Mucosa of stomach (tissue), 1 donor: Measurements from ENCODE around the gene CMC1.

Experiments
- H3K27me3 ChIP-seq: one replicate; pipeline ENCODE4 v1.7.0; 2013; ENCODE audit warnings: mild to moderate bottlenecking, low read length; ENCODE audit not compliant: control insufficient read depth, insufficient read depth
- H3K36me3 ChIP-seq: one replicate; pipeline ENCODE4 v1.7.0; 2013; ENCODE audit warnings: low read length; ENCODE audit not compliant: control insufficient read depth, insufficient read depth
- H3K4me1 ChIP-seq: one replicate; pipeline ENCODE4 v1.7.0; 2013; ENCODE audit warnings: mild to moderate bottlenecking, low read length; ENCODE audit not compliant: control insufficient read depth, insufficient read depth
- H3K4me3 ChIP-seq: one replicate; pipeline ENCODE4 v1.7.0; 2013; ENCODE audit warnings: low read length
- H3K9ac ChIP-seq: one replicate; pipeline ENCODE4 v1.7.0; 2013; ENCODE audit warnings: mild to moderate bottlenecking, low read length, moderate library complexity
- H3K9me3 ChIP-seq: one replicate; pipeline ENCODE4 v1.7.0; 2013; ENCODE audit warnings: mild to moderate bottlenecking, low read length, moderate library complexity; ENCODE audit not compliant: control insufficient read depth
- donor health status: Pancreatic carcinoma.

CMC1 gene

GRCh38 chr3:28287046-28287445 lies 45.6 kb downstream of the CMC1 start:
- no peaks in the 10 kb centered on the region for H3K27me3 ChIP-seq
- no peaks in the 10 kb centered on the region for H3K9me3 ChIP-seq
- H3K4me3 ChIP-seq = no peak overlapping the region
- no peaks in the 10 kb centered on the region for H3K36me3 ChIP-seq
- no peak overlapping the region for H3K9ac ChIP-seq
- H3K4me1 ChIP-seq = no peaks in the 10 kb centered on the region

- Histone ChIP-seq H3K36me3 (no peaks in the 10 kb centered on the region), H3K9me3 (no peaks in the 10 kb centered on the region), H3K9ac (no peak overlapping the region), H3K27me3 (no peaks in the 10 kb centered on the region), H3K4me3 (no peak overlapping the region), H3K4me1 (no peaks in the 10 kb centered on the region)
Measured at GRCh38 chr3:28290863-28291300, 49.5 kb downstream of the CMC1 start.

GRCh38 chr3:28291577-28291976 lies 50.2 kb downstream of the CMC1 start:
- no peak overlapping the region for H3K4me3 ChIP-seq
- H3K27me3 ChIP-seq = no peaks in the 10 kb centered on the region
- H3K36me3 ChIP-seq = no peaks in the 10 kb centered on the region
- H3K9ac ChIP-seq = no peak overlapping the region
- H3K9me3 ChIP-seq = no peaks in the 10 kb centered on the region
- no peaks in the 10 kb centered on the region for H3K4me1 ChIP-seq

- Histone ChIP-seq H3K4me3 (no peak overlapping the region), H3K9ac (no peak overlapping the region), H3K27me3 (no peaks in the 10 kb centered on the region), H3K9me3 (no peaks in the 10 kb centered on the region), H3K36me3 (no peaks in the 10 kb centered on the region), H3K4me1 (no peaks in the 10 kb centered on the region)
Measured at GRCh38 chr3:28292622-28293021, 51.2 kb downstream of the CMC1 start.

GRCh38 chr3:28294667-28295413 lies 53.4 kb downstream of the CMC1 start:
- Histone ChIP-seq H3K4me1 (no peaks in the 10 kb centered on the region), H3K27me3 (no peaks in the 10 kb centered on the region), H3K4me3 (no peak overlapping the region), H3K9me3 (no peaks in the 10 kb centered on the region), H3K36me3 (no peaks in the 10 kb centered on the region), H3K9ac (no peak overlapping the region)

GRCh38 chr3:28295898-28296490 lies 54.6 kb downstream of the CMC1 start:
- Histone ChIP-seq H3K9ac (peak overlapping the region; percentile 3), H3K27me3 (no peaks in the 10 kb centered on the region), H3K36me3 (no peaks in the 10 kb centered on the region), H3K4me3 (no peak overlapping the region), H3K9me3 (no peaks in the 10 kb centered on the region), H3K4me1 (no peaks in the 10 kb centered on the region)

GRCh38 chr3:28299705-28300104 lies 58.3 kb downstream of the CMC1 start:
- Histone ChIP-seq H3K9ac (no peak overlapping the region), H3K27me3 (no peaks in the 10 kb centered on the region), H3K4me1 (no peaks in the 10 kb centered on the region), H3K9me3 (no peaks in the 10 kb centered on the region), H3K4me3 (no peak overlapping the region), H3K36me3 (no peaks in the 10 kb centered on the region)

- no peaks in the 10 kb centered on the region for H3K9me3 ChIP-seq
- H3K27me3 ChIP-seq = no peaks in the 10 kb centered on the region
- H3K9ac ChIP-seq = no peak overlapping the region
- no peaks in the 10 kb centered on the region for H3K4me1 ChIP-seq
- no peak overlapping the region for H3K4me3 ChIP-seq
- no peaks in the 10 kb centered on the region for H3K36me3 ChIP-seq
Measured at GRCh38 chr3:28300345-28300962, 59.0 kb downstream of the CMC1 start.

- no peak overlapping the region for H3K9ac ChIP-seq
- H3K36me3 ChIP-seq = no peaks in the 10 kb centered on the region
- no peaks in the 10 kb centered on the region for H3K9me3 ChIP-seq
- no peak overlapping the region for H3K4me3 ChIP-seq
- no peaks in the 10 kb centered on the region for H3K4me1 ChIP-seq
- no peaks in the 10 kb centered on the region for H3K27me3 ChIP-seq
Measured at GRCh38 chr3:28301688-28302087, 60.3 kb downstream of the CMC1 start.

- no peaks in the 10 kb centered on the region for H3K4me1 ChIP-seq
- H3K9ac ChIP-seq = no peak overlapping the region
- no peaks in the 10 kb centered on the region for H3K36me3 ChIP-seq
- no peak overlapping the region for H3K4me3 ChIP-seq
- no peaks in the 10 kb centered on the region for H3K9me3 ChIP-seq
- H3K27me3 ChIP-seq = no peaks in the 10 kb centered on the region
Measured at GRCh38 chr3:28308196-28308595, 66.8 kb downstream of the CMC1 start.

GRCh38 chr3:28315711-28316110 lies 74.3 kb downstream of the CMC1 start:
- Histone ChIP-seq H3K4me1 (no peaks in the 10 kb centered on the region), H3K9ac (no peak overlapping the region), H3K4me3 (no peak overlapping the region), H3K27me3 (no peaks in the 10 kb centered on the region), H3K36me3 (no peaks in the 10 kb centered on the region), H3K9me3 (no peaks in the 10 kb centered on the region)

GRCh38 chr3:28316226-28316625 lies 74.8 kb downstream of the CMC1 start:
- Histone ChIP-seq H3K9ac (no peak overlapping the region), H3K36me3 (no peaks in the 10 kb centered on the region), H3K9me3 (no peaks in the 10 kb centered on the region), H3K4me1 (no peaks in the 10 kb centered on the region), H3K27me3 (no peaks in the 10 kb centered on the region), H3K4me3 (no peak overlapping the region)
